Adrenal gland (tissue), 12 donors: ENCODE results near the gene BANF2. TPM values are rescaled to one million over a fixed set of nuclear protein-coding genes. Genes with fewer than 3 reads are reported as not detected.
A peak's percentile ranks its signal among the peaks of the same experiment; 100 is the strongest.

Experiments used
- DNase-seq, 7 donors: peaks; one replicate each; pipeline ENCODE4 v3.0.0-alpha.2; 2019 to 2020
- H3K27ac ChIP-seq, 5 donors: fragments of 200-600 bp; sonication (generic) in 4 of 5; 1 replicate in 3 of 5; 2 replicates in 2 of 5; pipeline versions ENCODE4 v1.5.1 to v1.8.0; 2016 to 2020; ENCODE audit warnings: mild to moderate bottlenecking in 1 of 5
- H3K27me3 ChIP-seq: fragments of 200-600 bp; 2 replicates; pipeline ENCODE4 v1.8.0; 2021
- H3K36me3 ChIP-seq, 2 donors: fragments of 200-600 bp; replicated peaks in 1 of 2; 1 replicate in 1 of 2; 2 replicates in 1 of 2; pipeline versions ENCODE4 v1.5.1 to v1.8.0; 2018 to 2022
- H3K4me1 ChIP-seq, 2 donors: fragments of 200-600 bp; replicated peaks in 1 of 2; 1 replicate in 1 of 2; 2 replicates in 1 of 2; pipeline versions ENCODE4 v1.5.1 to v1.8.0; 2018 to 2021
- H3K4me3 ChIP-seq, 4 donors: fragments of 200-600 bp; sonication (generic) in 3 of 4; one replicate each; pipeline ENCODE4 v1.5.1; 2016 to 2018
- H3K9me3 ChIP-seq, 3 donors: fragments of 200-600 bp; sonication (generic) in 1 of 3; replicated peaks in 1 of 3; 1 replicate in 2 of 3; 2 replicates in 1 of 3; pipeline versions ENCODE4 v1.5.1 to v1.8.0; 2016 to 2021
- CTCF ChIP-seq, 6 experiments: fragments of 450-650 bp in 4 of 6; fragments of 200-600 bp in 2 of 6; sonication (generic) in 1 of 6; IDR thresholded peaks; 1 replicate in 5 of 6; 2 replicates in 1 of 6; pipeline versions ENCODE4 v1.5.1 to v1.8.0; 2016 to 2021; ENCODE audit warnings: antibody characterized with exemption in 6 of 6, mild to moderate bottlenecking in 2 of 6, moderate library complexity in 1 of 6
- POLR2A ChIP-seq, 2 donors: fragments of 450-650 bp; IDR thresholded peaks; one replicate each; pipeline ENCODE4 v1.6.1; 2017; ENCODE audit warnings: antibody characterized with exemption in 2 of 2, mild to moderate bottlenecking in 2 of 2, moderate library complexity in 1 of 2
- WGBS, 4 donors: extraction: QIAGEN DNeasy Blood & Tissue Kit in 2 of 4; methylation state at CpG; one replicate each; pipeline versions ENCODE4 v1.1.5 to v1.1.7; 2013 to 2017; 5-methylcytosine and 5-hydroxymethylcytosine counted together
- intact Hi-C, 2 donors: fragments of 100-400 bp; cut with DNase I; formaldehyde crosslinking; loops; one replicate each; pipeline versions ENCODE4 v1.14.1 to v1.15.0; 2022 to 2023
- polyA plus RNA-seq, 3 donors: library from polyadenylated mRNA; stranded (reverse); fragments of 200-250 nt in 2 of 3; fragments of 350-450 nt in 1 of 3; fragmentation: Illumina TruSeq in 1 of 3; extraction: RNeasy Lipid Tissue Mini Kit (QIAGEN cat#74804) in 1 of 3; gene quantifications; one replicate each; pipeline ENCODE4 v1.2.3, GENCODE V29; 2013 to 2014
- total RNA-seq, 9 donors: library from RNA; depleted of rRNA in 4 of 9; stranded (reverse); fragments of >200 nt in 4 of 9; fragments of 120-200 nt in 1 of 9; fragmentation: NEBNext Ultra II Directional in 1 of 9; extraction: Animal tissue kit (Norgen Biotek cat#: 25700) in 1 of 9; gene quantifications; one replicate each; pipeline versions ENCODE4 v1.1.0 to v1.2.4, GENCODE V29; 2013 to 2023
- donor health status: healthy with polysubstance abuse.
- donor health status: Bipolar disorder and iron deficiency.
- donor health status: DM: yes; HTN: yes; CAD: no.
- donor health status: DM: no; HTN: no; CAD: no.
- donor health status: DM: no; HTN: no; CAD: no.
- donor health status: DM: yes; HTN: yes; CAD: no.

The BANF2 gene
- total and polyA plus RNA-seq, 12 donors, result not detected

GRCh38 chr20:17771206-17772004 is 71.6 kb downstream of the BANF2 start:
- H3K9me3 ChIP-seq, result no peaks in the 10 kb centered on the region
- no peaks in the 10 kb centered on the region for H3K4me1 ChIP-seq
- no peaks in the 10 kb centered on the region for H3K27me3 ChIP-seq
- peak overlapping the region in 1 of 5 donors; percentile 52 for H3K27ac ChIP-seq
- peak in 1 of 7 donors; percentile 8 for DNase-seq
- 58 to 77% (median 75%) methylated on average over 18 to 19 of the region's 19 CpGs for WGBS, 4 donors
- intact Hi-C loops, result no loop called here
- no peak overlapping the region for H3K4me3 ChIP-seq
- TF ChIP-seq POLR2A (IDR thresholded peaks at IDR 0.05), result no peak
- no peak for TF ChIP-seq CTCF (IDR thresholded peaks at IDR 0.05)
- no peaks in the 10 kb centered on the region for H3K36me3 ChIP-seq

- WGBS, 4 donors, result 51 to 60% (median 57%) methylated on average over 3 of the region's 3 CpGs
- no peak for TF ChIP-seq CTCF (IDR thresholded peaks at IDR 0.05)
- TF ChIP-seq POLR2A (IDR thresholded peaks at IDR 0.05), result no peak
These were observed 72.2 kb downstream of the BANF2 start for GRCh38 chr20:17772005-17772343.

GRCh38 chr20:17773619-17774018 is 73.9 kb downstream of the BANF2 start:
- Histone ChIP-seq H3K36me3 (no peaks in the 10 kb centered on the region), H3K9me3 (no peaks in the 10 kb centered on the region), H3K27ac (no peak overlapping the region), H3K4me3 (no peak overlapping the region), H3K4me1 (no peaks in the 10 kb centered on the region), H3K27me3 (no peaks in the 10 kb centered on the region)
- intact Hi-C loops, result no loop called here
- DNase-seq, result no peak
- WGBS, 4 donors, result 87 to 98% (median 92%) methylated on average over 4 to 6 of the region's 6 CpGs
- TF ChIP-seq POLR2A (IDR thresholded peaks at IDR 0.05), result no peak
- no peak for TF ChIP-seq CTCF (IDR thresholded peaks at IDR 0.05)

More at GRCh38 chr20:17772005-17772343, 72.2 kb downstream of the BANF2 start:
- intact Hi-C loops, result no loop called here
- Histone ChIP-seq H3K27me3 (no peaks in the 10 kb centered on the region), H3K4me1 (no peaks in the 10 kb centered on the region), H3K36me3 (no peaks in the 10 kb centered on the region), H3K27ac (no peak overlapping the region), H3K4me3 (no peak overlapping the region), H3K9me3 (no peaks in the 10 kb centered on the region)
- no peak for DNase-seq

GRCh38 chr20:17775600-17775999 is 75.8 kb downstream of the BANF2 start:
- Histone ChIP-seq H3K27ac (no peak overlapping the region), H3K27me3 (no peaks in the 10 kb centered on the region), H3K9me3 (no peaks in the 10 kb centered on the region), H3K4me3 (no peak overlapping the region), H3K4me1 (no peaks in the 10 kb centered on the region), H3K36me3 (no peaks in the 10 kb centered on the region)
- intact Hi-C loops, result no loop called here
- no peak for DNase-seq
- TF ChIP-seq POLR2A (IDR thresholded peaks at IDR 0.05) (no peak), CTCF (IDR thresholded peaks at IDR 0.05) (no peak)
- 90 to 99% (median 97%) methylated on average over 4 to 5 of the region's 5 CpGs for WGBS, 4 donors
